IMR-90 (cell line): ENCODE results near the gene ME2. TPM values are rescaled to one million over a fixed set of nuclear protein-coding genes. Genes with fewer than 3 reads are reported as not detected.

Experiments
- ATAC-seq: fragments of 200-7000 bp; cut with Tn5 transposase; 2 replicates; pipeline ENCODE4 v1.9.1; 2020; ENCODE audit warnings: low read depth, mild to moderate bottlenecking, moderate library complexity
- BruUV-seq: library from RNA; stranded (reverse); fragments of 400-500 nt; replicated peaks from 2 replicates; lab custom pipeline; 2021; lab: Mats Ljungman, UMichigan
- CTCF ChIA-PET: fragments of 300-600 bp; formaldehyde crosslinking; extraction: SDS; loops from one replicate; lab custom pipeline; 2021; ENCODE audit warnings: antibody characterized with exemption; lab: Yijun Ruan, JAX
- POLR2A ChIA-PET: fragments of 300-600 bp; sonication (Branson Sonifier 250); formaldehyde crosslinking; loops from one replicate; lab custom pipeline; 2022; ENCODE audit warnings: antibody characterized with exemption; ENCODE audit not compliant: unreplicated experiment; lab: Charles Lee
- DNase-seq: peaks from one replicate; pipeline ENCODE4 v3.0.0; 2013
- H2AFZ ChIP-seq: replicated peaks from 2 replicates; pipeline ENCODE3; 2013; ENCODE audit warnings: low read length, mild to moderate bottlenecking; ENCODE audit not compliant: poor library complexity
- H2AK5ac ChIP-seq: 2 replicates; pipeline ENCODE4 v1.6.1; 2013; ENCODE audit warnings: low read depth, low read length, inconsistent platforms
- H2AK9ac ChIP-seq: replicated peaks from 2 replicates; pipeline ENCODE3; 2013; ENCODE audit warnings: mild to moderate bottlenecking, low read depth, low read length, moderate library complexity; ENCODE audit not compliant: poor library complexity
- H2BK120ac ChIP-seq: 2 replicates; pipeline ENCODE4 v1.6.1; 2013; ENCODE audit warnings: low read depth, low read length, inconsistent platforms
- H2BK15ac ChIP-seq: 3 replicates; pipeline ENCODE4 v1.6.1; 2013; ENCODE audit warnings: low read depth, low read length, inconsistent platforms
- H2BK20ac ChIP-seq: 2 replicates; pipeline ENCODE4 v1.6.1; 2013; ENCODE audit warnings: low read depth, mild to moderate bottlenecking, inconsistent platforms, low read length, moderate library complexity
- H2BK5ac ChIP-seq: 2 replicates; pipeline ENCODE4 v1.6.1; 2013; ENCODE audit warnings: mild to moderate bottlenecking, low read depth, low read length, inconsistent platforms; ENCODE audit not compliant: poor library complexity, severe bottlenecking
- H3K14ac ChIP-seq: replicated peaks from 2 replicates; pipeline ENCODE4 v1.6.1; 2013; ENCODE audit warnings: low read depth, low read length, inconsistent platforms
- H3K18ac ChIP-seq: 2 replicates; pipeline ENCODE4 v1.6.1; 2013; ENCODE audit warnings: low read depth, low read length, control low read depth
- H3K23ac ChIP-seq: 2 replicates; pipeline ENCODE4 v1.6.1; 2013; ENCODE audit warnings: low read depth, low read length, inconsistent platforms
- H3K27ac ChIP-seq: 2 replicates; pipeline ENCODE4 v1.5.1; 2013; ENCODE audit warnings: mild to moderate bottlenecking, control low read depth, low read length; ENCODE audit not compliant: insufficient read depth
- H3K27me3 ChIP-seq: 2 replicates; pipeline ENCODE4 v1.6.1; 2013; ENCODE audit warnings: low read length; ENCODE audit not compliant: control insufficient read depth, insufficient read depth
- H3K36me3 ChIP-seq: 2 replicates; pipeline ENCODE4 v1.6.1; 2013; ENCODE audit warnings: low read length, mixed read lengths; ENCODE audit not compliant: control insufficient read depth, insufficient read depth
- H3K4ac ChIP-seq: 2 replicates; pipeline ENCODE4 v1.6.1; 2013; ENCODE audit warnings: low read depth, low read length, inconsistent platforms
- H3K4me1 ChIP-seq: 2 replicates; pipeline ENCODE4 v1.6.1; 2013; ENCODE audit warnings: low read length, mixed read lengths; ENCODE audit not compliant: control insufficient read depth, insufficient read depth
- H3K4me2 ChIP-seq: 2 replicates; pipeline ENCODE4 v1.6.1; 2013; ENCODE audit warnings: low read depth, mild to moderate bottlenecking, control low read depth, low read length, moderate library complexity
- H3K4me3 ChIP-seq: 2 replicates; pipeline ENCODE4 v1.5.1; 2013; ENCODE audit warnings: low read depth, mild to moderate bottlenecking, control low read depth, low read length, moderate library complexity; ENCODE audit not compliant: insufficient read depth
- H3K56ac ChIP-seq: 2 replicates; pipeline ENCODE4 v1.6.1; 2013; ENCODE audit warnings: low read length, inconsistent platforms; ENCODE audit not compliant: insufficient read depth; ENCODE audit errors: extremely low read depth
- H3K79me1 ChIP-seq, 2 experiments: 2 replicates each; pipeline ENCODE4 v1.6.1; 2013; ENCODE audit warnings: low read length in 2 of 2, inconsistent platforms in 1 of 2, low read depth in 1 of 2
- H3K9ac ChIP-seq: 2 replicates; pipeline ENCODE4 v1.6.1; 2013; ENCODE audit warnings: low read depth, low read length, control low read depth
- H3K9me1 ChIP-seq: 2 replicates; pipeline ENCODE4 v1.6.1; 2013; ENCODE audit warnings: low read length, inconsistent platforms; ENCODE audit not compliant: insufficient read depth
- H3K9me3 ChIP-seq: 2 replicates; pipeline ENCODE4 v1.6.1; 2013; ENCODE audit warnings: low read length; ENCODE audit not compliant: control insufficient read depth, insufficient read depth
- H4K20me1 ChIP-seq: 2 replicates; pipeline ENCODE4 v1.6.1; 2013; ENCODE audit warnings: low read length, inconsistent platforms; ENCODE audit not compliant: insufficient read depth
- H4K5ac ChIP-seq: 2 replicates; pipeline ENCODE4 v1.6.1; 2013; ENCODE audit warnings: mild to moderate bottlenecking, low read depth, low read length, control low read depth
- H4K8ac ChIP-seq, 2 experiments: 2 replicates each; pipeline ENCODE4 v1.6.1; 2013; ENCODE audit warnings: low read depth in 2 of 2, low read length in 2 of 2, control low read depth in 1 of 2, inconsistent platforms in 1 of 2
- H4K91ac ChIP-seq: 2 replicates; pipeline ENCODE4 v1.6.1; 2013; ENCODE audit warnings: low read depth, low read length, inconsistent platforms; ENCODE audit not compliant: insufficient read depth
- CTCF ChIP-seq: conservative IDR thresholded peaks from 2 replicates; pipeline ENCODE4 v1.5.1; 2012; ENCODE audit warnings: mild to moderate bottlenecking, low read depth, low read length, improper control_type of control experiment
- WGBS, 2 experiments: methylation state at CpG; one replicate each; pipeline versions ENCODE4 v1.1.5 to v1.1.7; 2013; ENCODE audit warnings: missing lambda C conversion rate in 2 of 2; ENCODE audit not compliant: insufficient read length in 1 of 2; ENCODE audit errors: extremely low coverage in 2 of 2; 5-methylcytosine and 5-hydroxymethylcytosine counted together
- dilution Hi-C: fragments of 300-500 bp; cut with HindIII; formaldehyde crosslinking; loops from one replicate; pipeline ENCODE4 v1.14.3; 2018; ENCODE audit warnings: low sequenced_read_pairs; ENCODE audit not compliant: unreplicated experiment
- in situ Hi-C: fragments of 300-500 bp; cut with MboI; formaldehyde crosslinking; loops from 3 replicates; pipeline ENCODE4 v1.14.3; 2019; ENCODE audit warnings: low sequenced_read_pairs, inconsistent platforms, mixed read lengths
- intact Hi-C: fragments of 100-400 bp; cut with micrococcal nuclease; formaldehyde crosslinking; loops from 2 replicates; pipeline ENCODE4 v1.10.0; 2022
- polyA plus RNA-seq, 3 experiments: library from polyadenylated mRNA; depleted of rRNA; stranded (reverse); fragments of >200 nt; gene quantifications; 2 replicates each; pipeline ENCODE4 v1.2.3, GENCODE V29; 2012; ENCODE audit warnings: low replicate concordance in 1 of 3
- total RNA-seq: library from RNA; depleted of rRNA; stranded (reverse); fragments of >200 nt; gene quantifications from 2 replicates; pipeline ENCODE4 v1.2.3, GENCODE V29; 2012

ME2 gene
- total and polyA plus RNA-seq, 2 of the 4 experiments (the other 2 are of a cell fraction): 29.7 to 32.6 TPM

- H3K4ac ChIP-seq: no peak overlapping the region
- H3K23ac ChIP-seq: no peak overlapping the region
- no peak overlapping the region for H3K56ac ChIP-seq
- no peaks in the 10 kb centered on the region for H4K20me1 ChIP-seq
- ATAC-seq: no peak
- no peaks in the 10 kb centered on the region for H3K79me1 ChIP-seq
- no peak overlapping the region for H2BK20ac ChIP-seq
- in situ Hi-C loops: no loop called here
- H3K9me1 ChIP-seq: no peaks in the 10 kb centered on the region
- no peak overlapping the region for H2AK9ac ChIP-seq
- H3K4me2 ChIP-seq: no peak overlapping the region
- no peak for TF ChIP-seq CTCF
- no peaks in the 10 kb centered on the region for H3K9me3 ChIP-seq
- H2BK5ac ChIP-seq: no peak overlapping the region
- H3K4me3 ChIP-seq: no peak overlapping the region
- H3K27ac ChIP-seq: no peak overlapping the region
- H2BK15ac ChIP-seq: no peak overlapping the region
- DNase-seq: no peak
- ChIA-PET POLR2A (no interaction called here), CTCF (no interaction called here)
- no peak overlapping the region for H4K5ac ChIP-seq
- H3K9ac ChIP-seq: no peak overlapping the region
- no peak overlapping the region for H4K8ac ChIP-seq
- H2AK5ac ChIP-seq: no peak overlapping the region
- H4K91ac ChIP-seq: no peak overlapping the region
- no peaks in the 10 kb centered on the region for H3K36me3 ChIP-seq
- no peak overlapping the region for H2BK120ac ChIP-seq
- peaks cover 2% of the 10 kb centered on the region; the same call in 1 of the 2 replicates for H3K4me1 ChIP-seq
- WGBS, 2 experiments: no CpG with 5 or more reads among the region's 4 CpGs
- no TSS peak for BruUV-seq
- no peak overlapping the region for H3K18ac ChIP-seq
- dilution Hi-C loops: no loop called here
- no peak overlapping the region for H2AFZ ChIP-seq
- intact Hi-C loops: no loop called here
- peaks cover 6% of the 10 kb centered on the region; the same call in 1 of the 2 replicates for H3K27me3 ChIP-seq
- no peak overlapping the region for H3K14ac ChIP-seq
Measured at GRCh38 chr18:50863840-50864375, 15.0 kb upstream of the ME2 start.
